ENCODE results near the gene GTF2A2. TPM values are rescaled to one million over a fixed set of nuclear protein-coding genes. Genes with fewer than 3 reads are reported as not detected.

GTF2A2 gene
- total RNA-seq, 1 donor from 2014 or later = 73.2 TPM

DNA sequence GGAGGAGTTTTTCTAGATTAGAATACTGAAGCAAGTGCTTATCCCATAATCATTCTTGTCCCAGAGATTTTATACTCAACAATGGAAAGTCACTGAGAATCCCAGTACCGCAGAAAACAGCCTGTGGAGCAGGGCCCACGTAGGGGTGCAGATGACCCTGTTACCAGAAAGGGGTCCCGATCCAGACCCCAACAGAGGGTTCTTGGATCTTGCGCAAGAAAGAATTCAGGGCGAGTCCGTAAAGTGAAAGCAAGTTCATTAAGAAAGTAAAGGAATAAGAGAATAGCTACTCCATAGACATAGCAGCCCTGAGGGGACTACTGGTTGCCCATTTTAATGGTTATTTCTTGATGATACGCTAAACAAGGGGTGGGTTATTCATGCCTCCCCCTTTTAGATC, 43.2 kb downstream of the GTF2A2 start:
- DNase-seq (ENCODE audit: low spot score) = no peak
- ATAC-seq = no peak
- intact Hi-C loops (cut with DNase I) = no loop called here

DNA sequence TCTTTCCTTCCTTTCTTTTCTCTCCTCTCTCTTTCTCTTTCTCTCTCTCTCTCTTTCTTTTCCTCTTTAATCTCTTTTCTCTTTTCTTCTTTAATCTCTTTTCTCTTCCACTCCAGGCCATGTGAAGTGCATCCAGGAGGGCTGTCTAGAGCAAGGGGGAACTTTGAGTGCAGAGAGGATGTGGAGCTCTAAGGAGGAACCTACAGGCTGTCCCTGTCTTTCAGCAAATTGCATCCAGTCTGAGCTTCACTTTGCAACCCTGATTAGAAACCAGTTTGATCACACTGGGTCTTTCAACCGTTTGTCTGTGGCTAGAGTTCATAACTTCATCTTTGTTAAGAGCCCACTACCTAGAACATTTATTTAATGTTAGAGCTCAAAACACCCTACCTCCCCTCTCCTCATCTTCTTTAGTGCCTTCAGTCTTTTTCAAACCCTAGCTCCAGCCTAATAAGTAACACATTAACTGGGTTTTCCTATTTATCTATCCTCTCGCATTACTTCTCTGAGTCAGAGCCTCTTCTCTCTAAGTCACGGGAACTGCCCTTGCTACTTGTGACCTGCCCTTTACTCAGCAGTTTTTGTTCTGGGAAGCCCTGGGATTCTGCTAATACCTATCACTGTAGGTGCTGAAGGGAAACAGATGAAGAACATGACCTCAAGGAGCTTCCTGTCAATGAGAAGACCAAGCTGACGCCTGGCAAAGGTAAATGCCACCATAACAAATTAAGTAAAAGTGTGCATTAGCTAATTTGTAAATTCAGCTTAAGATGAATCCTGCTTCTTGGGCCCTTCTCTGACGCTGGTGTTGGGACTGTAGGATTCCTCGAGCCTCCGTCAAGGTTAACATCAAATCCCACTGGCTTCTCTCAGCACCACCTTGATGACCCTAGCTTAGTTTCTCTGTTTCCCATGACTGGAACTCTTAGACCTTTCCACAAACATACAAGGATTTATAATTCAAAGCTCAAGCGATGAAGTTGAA, 45.7 kb downstream of the GTF2A2 start, which contains the start of gene GCNT3:
TSS of gene GCNT3 (plus strand) at position 508 of the 985 bp plus-strand sequence. CDS start 6,456 bp downstream, outside the sequence.
- ATAC-seq (no peak), DNase-seq (ENCODE audit: low spot score) (no peak)
- intact Hi-C loops (cut with DNase I) = no loop called here

GRCh38 chr15:59609730-59610712, 47.3 kb downstream of the GTF2A2 start:
- intact Hi-C loops (cut with DNase I) = loop anchor here (5.0 kb wide), 1 partner anchor 1812 kb away; no protein-coding TSS in a partner anchor
- ATAC-seq = no peak
- no peak for DNase-seq (ENCODE audit: low spot score)

- DNase-seq (ENCODE audit: low spot score) = no peak
- no peak for ATAC-seq
- intact Hi-C loops (cut with DNase I) = loop anchor here (5.0 kb wide), 1 partner anchor 1816 kb away; no protein-coding TSS in a partner anchor
Measured at GRCh38 chr15:59605994-59606393, 51.3 kb downstream of the GTF2A2 start.

- no peak for ATAC-seq
- no peak for DNase-seq (ENCODE audit: low spot score)
- intact Hi-C loops (cut with DNase I) = no loop called here
Measured at GRCh38 chr15:59598461-59598860, 58.9 kb downstream of the GTF2A2 start.

DNA sequence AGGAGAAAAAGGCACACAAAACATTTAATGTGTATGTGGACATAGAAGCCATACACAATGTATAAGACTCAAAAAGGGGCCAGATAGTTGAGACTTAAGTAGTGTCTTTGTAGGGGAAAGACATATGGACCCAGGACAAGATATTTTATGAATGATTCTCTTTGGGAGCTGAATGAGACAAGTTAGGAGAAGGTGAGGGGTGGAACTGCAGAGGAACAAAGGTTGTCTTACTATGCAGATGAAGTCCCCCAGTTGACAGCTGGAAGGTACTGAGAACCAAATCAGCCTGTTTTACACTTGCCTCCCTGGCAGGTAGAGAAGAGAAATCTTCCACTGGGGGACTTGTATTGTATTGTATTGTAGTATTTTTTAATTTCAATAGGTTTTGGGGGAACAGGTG, 60.7 kb downstream of the GTF2A2 start:
- ATAC-seq (no peak), DNase-seq (ENCODE audit: low spot score) (no peak)
- intact Hi-C loops (cut with DNase I) = no loop called here

DNA sequence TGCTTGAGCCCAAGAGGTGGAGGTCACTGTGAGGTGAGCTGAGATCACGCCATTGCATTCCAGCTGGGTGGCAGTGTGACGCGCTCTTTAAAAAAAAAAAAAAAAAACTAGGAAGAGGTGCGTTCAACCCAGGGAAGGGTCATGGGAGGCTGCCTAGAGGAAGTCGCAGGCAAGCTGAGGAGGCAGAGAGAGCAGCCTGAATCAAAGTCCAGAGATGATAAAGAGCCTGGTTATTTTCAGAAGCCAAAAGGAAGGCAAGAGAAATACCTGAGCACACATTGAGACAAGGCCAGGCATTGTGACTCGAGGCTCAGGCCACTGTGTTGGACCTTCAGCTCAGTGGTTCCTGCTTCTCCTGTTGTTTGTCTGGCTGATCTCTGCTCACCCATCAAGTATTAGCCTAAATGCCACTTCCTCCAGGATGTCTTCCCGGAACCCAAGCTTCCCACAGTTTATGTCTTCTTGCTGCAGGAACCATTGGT, 61.8 kb downstream of the GTF2A2 start:
- DNase-seq (ENCODE audit: low spot score) = no peak
- intact Hi-C loops (cut with DNase I) = no loop called here
- no peak for ATAC-seq

DNA sequence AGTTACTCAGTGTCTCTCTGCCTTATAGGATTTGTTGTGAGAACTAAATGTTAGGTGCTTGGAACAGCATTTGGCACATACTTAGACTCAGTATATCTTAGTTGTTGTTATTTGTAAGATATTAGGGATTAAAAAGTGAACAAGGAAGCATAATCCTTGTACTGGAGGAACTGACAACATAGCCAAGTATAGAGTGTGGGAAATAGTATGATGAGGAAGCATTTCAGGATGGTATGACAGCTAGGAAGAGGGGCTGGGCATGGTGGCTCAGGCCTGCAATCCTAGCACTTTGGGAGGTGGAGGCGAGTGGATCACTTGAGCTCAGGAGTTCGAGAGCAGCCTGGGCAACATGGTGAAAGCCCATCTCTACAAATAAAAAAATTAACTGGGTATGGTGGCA, 62.3 kb downstream of the GTF2A2 start:
- intact Hi-C loops (cut with DNase I) = no loop called here
- DNase-seq (ENCODE audit: low spot score) (no peak), ATAC-seq (no peak)

GRCh38 chr15:59594493-59594942, 62.8 kb downstream of the GTF2A2 start:
- intact Hi-C loops (cut with DNase I) = no loop called here
- ATAC-seq (no peak), DNase-seq (ENCODE audit: low spot score) (no peak)

DNA sequence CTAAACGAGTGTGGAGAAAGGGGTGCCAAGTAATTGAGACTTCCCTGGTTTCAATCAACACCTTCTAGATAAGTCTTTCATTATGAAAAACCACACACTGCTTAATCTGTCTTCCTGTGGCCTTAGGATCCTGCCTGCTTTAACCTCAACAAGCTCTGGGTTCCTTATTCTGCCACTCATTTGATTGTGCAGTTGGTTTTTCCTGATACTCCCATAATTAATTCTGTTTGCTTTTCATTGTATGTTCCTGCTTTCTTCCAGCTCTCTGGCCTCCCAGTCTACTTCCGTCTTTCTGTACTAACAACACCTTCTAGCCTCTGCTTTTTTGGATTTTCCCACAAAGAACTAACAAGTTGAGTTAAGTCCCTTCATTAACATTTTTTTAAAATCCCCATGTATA, 66.0 kb downstream of the GTF2A2 start:
- no peak for ATAC-seq
- intact Hi-C loops (cut with DNase I) = no loop called here
- no peak for DNase-seq (ENCODE audit: low spot score)

DNA sequence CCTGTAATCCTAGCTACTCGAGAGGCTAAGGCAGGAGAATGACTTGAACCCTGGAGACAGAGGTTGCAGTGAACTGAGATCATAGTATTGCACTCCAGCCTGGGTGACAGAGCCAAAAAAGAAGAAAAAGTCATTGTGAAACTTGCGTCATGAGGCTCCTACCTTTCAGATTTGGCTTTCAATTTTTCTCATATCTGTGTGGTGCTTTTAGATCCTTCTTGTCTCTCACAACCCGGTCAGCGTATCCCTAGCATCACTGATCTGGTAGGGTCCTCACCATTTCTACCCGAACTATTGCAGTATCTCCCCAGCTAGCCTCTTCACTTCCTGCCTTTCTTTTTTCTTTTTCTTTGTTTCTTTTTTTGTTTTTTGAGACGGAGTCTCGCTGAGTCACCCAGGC, 67.3 kb downstream of the GTF2A2 start:
- intact Hi-C loops (cut with DNase I) = no loop called here
- DNase-seq (ENCODE audit: low spot score) (no peak), ATAC-seq (no peak)

Other genes with a start within 250 kb of the GTF2A2 start
- 18.2 TPM for gene FAM81A, start 219.3 kb downstream of the GTF2A2 start, total RNA-seq
- not detected for gene GCNT3, start 45.7 kb downstream of the GTF2A2 start, total RNA-seq
- 101 TPM for gene BNIP2, start 31.8 kb upstream of the GTF2A2 start, total RNA-seq